NCI-H1105 treated with DMSO at 0.1 percent for 48 hours (cell line): ENCODE data around the gene PHF2.

Experiments used
- DNase-seq: peaks from one replicate; lab custom pipeline; 2025; lab: John Stamatoyannopoulos, UW

The PHF2 gene

GRCh38 chr9:93630806-93631411 is 54.5 kb downstream of the PHF2 start:
- no peak for DNase-seq

GRCh38 chr9:93633492-93634221 is 57.3 kb downstream of the PHF2 start:
- DNase-seq, result no peak

- no peak for DNase-seq
Observed at GRCh38 chr9:93634311-93635185, 58.2 kb downstream of the PHF2 start.

- DNase-seq, result no peak
Observed at GRCh38 chr9:93635186-93636107, 59.1 kb downstream of the PHF2 start.

GRCh38 chr9:93636172-93636661 is 59.8 kb downstream of the PHF2 start:
- DNase-seq, result no peak

- DNase-seq, result no peak
Observed at GRCh38 chr9:93636667-93637066, 60.3 kb downstream of the PHF2 start.

GRCh38 chr9:93637886-93638285 is 61.5 kb downstream of the PHF2 start:
- no peak for DNase-seq

- no peak for DNase-seq
Observed at GRCh38 chr9:93640027-93640426, 63.6 kb downstream of the PHF2 start.

- DNase-seq, result no peak
Observed at GRCh38 chr9:93642961-93643360, 66.6 kb downstream of the PHF2 start.

- DNase-seq, result no peak
Observed at GRCh38 chr9:93644397-93645088, 68.2 kb downstream of the PHF2 start.

- DNase-seq, result no peak
Observed at GRCh38 chr9:93645149-93645889, 68.9 kb downstream of the PHF2 start.

GRCh38 chr9:93645921-93646639 is 69.7 kb downstream of the PHF2 start:
- no peak for DNase-seq

GRCh38 chr9:93646640-93647178 is 70.3 kb downstream of the PHF2 start:
- no peak for DNase-seq

GRCh38 chr9:93648181-93648580 is 71.8 kb downstream of the PHF2 start:
- no peak for DNase-seq

- DNase-seq, result no peak
Observed at GRCh38 chr9:93648836-93649235, 72.5 kb downstream of the PHF2 start.

- no peak for DNase-seq
Observed at GRCh38 chr9:93649610-93650261, 73.4 kb downstream of the PHF2 start.

GRCh38 chr9:93650448-93650847 is 74.1 kb downstream of the PHF2 start:
- DNase-seq, result no peak

- no peak for DNase-seq
Observed at GRCh38 chr9:93651521-93651950, 75.2 kb downstream of the PHF2 start.
